ENCODE measurements around the gene RC3H1. TPM values are rescaled to one million over a fixed set of nuclear protein-coding genes. Genes with fewer than 3 reads are reported as not detected.

RC3H1 gene
- total RNA-seq, 1 experiment from 2014 or later: 42.1 TPM

DNA sequence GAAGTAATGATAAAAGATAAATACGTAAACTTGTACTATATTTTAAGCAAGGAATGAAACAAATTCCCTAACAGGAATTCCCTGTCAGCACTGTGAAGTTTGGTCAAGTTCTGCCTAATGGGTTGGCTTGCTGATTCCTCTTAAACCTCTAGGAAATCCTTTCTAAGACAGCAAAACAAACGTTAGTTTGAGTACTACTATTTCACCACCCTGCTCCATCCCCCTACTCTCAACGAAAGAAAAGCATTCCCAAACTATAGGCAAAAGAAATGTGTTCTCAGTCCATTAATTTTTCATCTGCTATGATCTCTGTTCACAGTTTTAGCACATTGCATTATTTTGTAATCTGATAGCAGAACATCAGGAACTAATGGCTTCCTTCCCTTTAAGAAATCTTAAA lies 121.2 kb downstream of the RC3H1 start:
- no TSS peak for BruUV-seq (replicated peaks)
- Mint-ChIP-seq H3K9me3 (ENCODE audit: low read depth, unreplicated experiment) (no peaks in the 10 kb centered on the region), H3K4me3 (ENCODE audit: low read depth, unreplicated experiment) (no peak overlapping the region), H3K36me3 (ENCODE audit: insufficient read depth, unreplicated experiment) (no peaks in the 10 kb centered on the region), H3K27ac (ENCODE audit: unreplicated experiment) (no peak overlapping the region), H3K27me3 (ENCODE audit: unreplicated experiment) (no peaks in the 10 kb centered on the region), H3K4me1 (ENCODE audit: low read depth, unreplicated experiment) (no peaks in the 10 kb centered on the region)
- CTCF ChIA-PET: interaction anchor here (0.7 kb wide), 1 partner anchor 1395 kb away, joined by 3 read pairs; no protein-coding TSS in a partner anchor
- intact Hi-C loops (cut with micrococcal nuclease; ENCODE audit: unreplicated experiment): no loop called here
- TF ChIP-seq, protein P1, sequence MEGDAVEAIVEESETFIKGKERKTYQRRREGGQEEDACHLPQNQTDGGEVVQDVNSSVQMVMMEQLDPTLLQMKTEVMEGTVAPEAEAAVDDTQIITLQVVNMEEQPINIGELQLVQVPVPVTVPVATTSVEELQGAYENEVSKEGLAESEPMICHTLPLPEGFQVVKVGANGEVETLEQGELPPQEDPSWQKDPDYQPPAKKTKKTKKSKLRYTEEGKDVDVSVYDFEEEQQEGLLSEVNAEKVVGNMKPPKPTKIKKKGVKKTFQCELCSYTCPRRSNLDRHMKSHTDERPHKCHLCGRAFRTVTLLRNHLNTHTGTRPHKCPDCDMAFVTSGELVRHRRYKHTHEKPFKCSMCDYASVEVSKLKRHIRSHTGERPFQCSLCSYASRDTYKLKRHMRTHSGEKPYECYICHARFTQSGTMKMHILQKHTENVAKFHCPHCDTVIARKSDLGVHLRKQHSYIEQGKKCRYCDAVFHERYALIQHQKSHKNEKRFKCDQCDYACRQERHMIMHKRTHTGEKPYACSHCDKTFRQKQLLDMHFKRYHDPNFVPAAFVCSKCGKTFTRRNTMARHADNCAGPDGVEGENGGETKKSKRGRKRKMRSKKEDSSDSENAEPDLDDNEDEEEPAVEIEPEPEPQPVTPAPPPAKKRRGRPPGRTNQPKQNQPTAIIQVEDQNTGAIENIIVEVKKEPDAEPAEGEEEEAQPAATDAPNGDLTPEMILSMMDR (IDR thresholded peaks at IDR 0.05; ENCODE audit: unreplicated experiment): no peak
- no peak for DNase-seq

DNA sequence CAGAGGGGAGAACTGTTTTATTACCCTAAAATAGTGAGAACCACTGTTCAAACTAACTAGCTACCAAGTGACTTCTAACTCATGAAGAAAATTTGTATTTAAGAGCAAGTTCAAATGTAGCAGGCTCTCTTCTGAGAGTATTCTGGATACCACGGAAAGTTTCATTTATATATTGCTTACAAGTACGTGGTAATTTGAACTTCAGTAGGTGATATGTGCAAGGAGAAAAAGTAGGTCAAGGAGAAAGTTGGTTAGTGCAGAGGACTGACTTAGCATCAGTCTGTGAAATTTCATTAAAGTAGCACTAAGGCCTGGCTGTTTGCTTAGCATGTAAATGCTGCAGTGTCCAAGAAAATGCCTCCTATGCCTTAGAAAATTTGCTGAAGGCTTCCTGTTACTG lies 121.7 kb downstream of the RC3H1 start:
- DNase-seq: no peak
- no TSS peak for BruUV-seq (replicated peaks)
- no peaks in the 10 kb centered on the region for H3K27me3 Mint-ChIP-seq (ENCODE audit: unreplicated experiment)
- no peaks in the 10 kb centered on the region for H3K36me3 Mint-ChIP-seq (ENCODE audit: insufficient read depth, unreplicated experiment)
- H3K4me1 Mint-ChIP-seq (ENCODE audit: low read depth, unreplicated experiment): no peaks in the 10 kb centered on the region
- CTCF ChIA-PET: no interaction called here
- intact Hi-C loops (cut with micrococcal nuclease; ENCODE audit: unreplicated experiment): no loop called here
- H3K4me3 Mint-ChIP-seq (ENCODE audit: low read depth, unreplicated experiment): no peak overlapping the region
- TF ChIP-seq, protein P1 (IDR thresholded peaks at IDR 0.05; ENCODE audit: unreplicated experiment): no peak
- no peak overlapping the region for H3K27ac Mint-ChIP-seq (ENCODE audit: unreplicated experiment)
- no peaks in the 10 kb centered on the region for H3K9me3 Mint-ChIP-seq (ENCODE audit: low read depth, unreplicated experiment)

DNA sequence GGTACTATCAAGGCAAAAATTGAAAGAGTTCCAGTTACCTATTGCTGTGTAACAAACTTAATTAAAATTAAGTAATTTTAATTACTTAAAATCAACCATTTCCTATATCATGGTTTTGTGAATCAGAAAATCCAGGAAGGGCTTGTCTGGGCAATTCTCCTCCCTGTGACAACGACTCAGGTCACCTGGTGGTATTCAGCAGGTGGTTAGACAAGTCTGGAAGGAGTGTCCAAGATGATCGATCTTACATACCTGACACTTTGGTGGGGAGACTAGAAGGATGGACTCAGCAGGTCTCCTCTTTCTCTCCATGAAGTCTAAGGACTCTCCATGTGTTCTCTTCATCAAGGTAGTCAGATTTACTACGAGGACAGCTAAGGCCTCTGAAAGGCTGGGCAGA lies 128.0 kb downstream of the RC3H1 start:
- no peaks in the 10 kb centered on the region for H3K9me3 Mint-ChIP-seq (ENCODE audit: low read depth, unreplicated experiment)
- intact Hi-C loops (cut with micrococcal nuclease; ENCODE audit: unreplicated experiment): no loop called here
- no peak for DNase-seq
- H3K27ac Mint-ChIP-seq (ENCODE audit: unreplicated experiment): no peak overlapping the region
- no peaks in the 10 kb centered on the region for H3K27me3 Mint-ChIP-seq (ENCODE audit: unreplicated experiment)
- no peaks in the 10 kb centered on the region for H3K36me3 Mint-ChIP-seq (ENCODE audit: insufficient read depth, unreplicated experiment)
- no TSS peak for BruUV-seq (replicated peaks)
- no peak overlapping the region for H3K4me3 Mint-ChIP-seq (ENCODE audit: low read depth, unreplicated experiment)
- TF ChIP-seq, protein P1 (IDR thresholded peaks at IDR 0.05; ENCODE audit: unreplicated experiment): no peak
- H3K4me1 Mint-ChIP-seq (ENCODE audit: low read depth, unreplicated experiment): no peaks in the 10 kb centered on the region
- CTCF ChIA-PET: no interaction called here

DNA sequence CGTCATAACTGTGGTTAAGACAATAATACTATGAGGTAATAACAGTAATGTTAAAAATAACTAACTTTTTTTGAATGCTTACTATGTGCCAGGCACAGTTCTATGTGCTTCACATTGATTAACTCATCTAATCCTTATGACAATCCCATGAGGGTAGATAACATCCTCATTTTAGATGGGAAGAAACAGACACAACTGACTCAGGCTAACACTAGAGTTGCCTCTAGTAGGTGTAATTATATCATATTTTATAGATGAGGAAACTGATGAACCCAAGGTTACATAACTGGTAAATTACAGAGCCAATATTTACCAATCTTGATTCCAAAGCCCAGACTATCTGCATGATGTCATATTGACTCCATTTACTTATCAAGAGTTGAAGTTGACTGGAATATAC lies 128.5 kb downstream of the RC3H1 start:
- CTCF ChIA-PET: no interaction called here
- intact Hi-C loops (cut with micrococcal nuclease; ENCODE audit: unreplicated experiment): no loop called here
- BruUV-seq (replicated peaks): no TSS peak

More for the DNA sequence above, 128.5 kb downstream of the RC3H1 start:
- DNase-seq: no peak
- TF ChIP-seq, protein P1 (IDR thresholded peaks at IDR 0.05; ENCODE audit: unreplicated experiment): no peak
- Mint-ChIP-seq H3K4me1 (ENCODE audit: low read depth, unreplicated experiment) (no peaks in the 10 kb centered on the region), H3K36me3 (ENCODE audit: insufficient read depth, unreplicated experiment) (no peaks in the 10 kb centered on the region), H3K4me3 (ENCODE audit: low read depth, unreplicated experiment) (no peak overlapping the region), H3K9me3 (ENCODE audit: low read depth, unreplicated experiment) (no peaks in the 10 kb centered on the region), H3K27me3 (ENCODE audit: unreplicated experiment) (no peaks in the 10 kb centered on the region), H3K27ac (ENCODE audit: unreplicated experiment) (no peak overlapping the region)
